GM10266 (cell line): ENCODE measurements around the gene ZNF766.
"Not testable (repeated sequence)": the region's sequence is repeated elsewhere in the genome, so short reads cannot be mapped to it uniquely, and the experiment has no call there.

ENCODE experiments used
- DNase-seq: peaks from one replicate; pipeline ENCODE4 v3.0.0; 2012; ENCODE audit errors: extremely low spot score
- CTCF ChIP-seq: IDR thresholded peaks from 2 replicates; pipeline ENCODE4 v1.5.1; 2012; ENCODE audit warnings: mild to moderate bottlenecking, low read depth; ENCODE audit not compliant: control insufficient read depth, insufficient read depth; ENCODE audit errors: missing control alignments

ZNF766 gene

GRCh38 chr19:52336791-52337381 lies 67.5 kb downstream of the ZNF766 start:
- TF ChIP-seq CTCF: no peak
- DNase-seq: no peak

- not testable (repeated sequence) for DNase-seq
Observed at GRCh38 chr19:52339022-52339421, 69.6 kb downstream of the ZNF766 start.

DNA sequence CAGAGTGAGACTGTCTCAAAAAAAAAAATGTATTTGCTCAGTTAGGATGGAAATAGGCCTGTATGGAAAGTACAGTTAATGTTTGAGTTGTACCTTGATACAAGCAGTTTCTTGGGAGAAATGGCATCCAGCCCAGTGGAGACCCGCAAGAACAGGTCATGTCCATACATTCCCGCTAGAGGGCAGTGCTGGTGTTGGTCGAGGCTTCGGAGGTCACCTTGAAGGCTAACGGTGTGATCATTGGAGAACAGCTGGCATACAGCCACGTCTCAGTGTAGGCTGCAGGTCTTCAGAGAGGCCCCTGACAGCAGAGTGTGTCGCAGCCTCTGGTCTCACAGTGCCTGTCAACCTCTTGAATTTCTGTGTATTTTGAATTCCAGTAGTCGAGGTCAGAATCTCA lies 74.2 kb downstream of the ZNF766 start:
- peak; percentile 31 for TF ChIP-seq CTCF

GRCh38 chr19:52345162-52345561 lies 75.8 kb downstream of the ZNF766 start:
- TF ChIP-seq CTCF: no peak
- no peak for DNase-seq

More for the DNA sequence above, 74.2 kb downstream of the ZNF766 start:
- DNase-seq: peak; percentile 17
